Breast epithelium (tissue), 4 donors: ENCODE results near the gene ATG3. TPM values are rescaled to one million over a fixed set of nuclear protein-coding genes. Genes with fewer than 3 reads are reported as not detected.

Experiments
- DNase-seq, 2 donors: peaks; one replicate each; pipeline ENCODE4 v3.0.0-alpha.2; 2019; ENCODE audit warnings: low spot score in 2 of 2
- H3K27ac ChIP-seq, 2 donors: fragments of 200-600 bp; sonication (generic) in 1 of 2; one replicate each; pipeline ENCODE4 v1.5.1; 2016 to 2019; ENCODE audit warnings: mild to moderate bottlenecking in 1 of 2
- H3K27me3 ChIP-seq, 2 donors: fragments of 200-600 bp; sonication (generic) in 1 of 2; one replicate each; pipeline versions ENCODE4 v1.5.1 to v1.6.0; 2017 to 2019; ENCODE audit warnings: control low read depth in 1 of 2, mild to moderate bottlenecking in 1 of 2
- H3K36me3 ChIP-seq: fragments of 200-600 bp; one replicate; pipeline ENCODE4 v1.5.1; 2019
- H3K4me1 ChIP-seq, 2 donors: fragments of 200-600 bp; sonication (generic); one replicate each; pipeline ENCODE4 v1.5.1; 2016 to 2019; ENCODE audit warnings: control low read depth in 1 of 2
- H3K4me3 ChIP-seq, 3 donors: fragments of 200-600 bp; sonication (generic); 1 replicate in 2 of 3; 2 replicates in 1 of 3; pipeline ENCODE4 v1.5.1; 2016 to 2019; ENCODE audit warnings: mild to moderate bottlenecking in 3 of 3, moderate library complexity in 2 of 3
- H3K9me3 ChIP-seq, 2 donors: fragments of 200-600 bp; sonication (generic) in 1 of 2; one replicate each; pipeline ENCODE4 v1.5.1; 2016 to 2019; ENCODE audit warnings: control low read depth in 1 of 2
- POLR2A ChIP-seq: fragments of 450-650 bp; IDR thresholded peaks from one replicate; pipeline ENCODE4 v1.6.1; 2016; ENCODE audit warnings: antibody characterized with exemption, mild to moderate bottlenecking, moderate library complexity
- POLR2AphosphoS5 ChIP-seq, 3 donors: sonication (generic); formaldehyde crosslinking; IDR thresholded peaks; one replicate each; pipeline ENCODE4 v1.6.1; 2017; ENCODE audit warnings: antibody characterized with exemption in 3 of 3
- intact Hi-C: fragments of 100-400 bp; cut with DNase I; formaldehyde crosslinking; loops from one replicate; pipeline ENCODE4 v1.15.1; 2023; ENCODE audit warnings: low total_unique reads
- total RNA-seq, 3 donors: library from RNA; depleted of rRNA; stranded (reverse); fragments of >200 nt; gene quantifications; one replicate each; pipeline ENCODE4 v1.1.0, GENCODE V29; 2016
- TF ChIP-seq, protein P1 (sequence below), 3 donors: fragments of 450-650 bp; IDR thresholded peaks; one replicate each; pipeline ENCODE4 v1.5.1; 2016 to 2017; ENCODE audit warnings: antibody characterized with exemption in 3 of 3, mild to moderate bottlenecking in 3 of 3, moderate library complexity in 3 of 3

ATG3 gene
- 10 to 100 TPM; 62.6 to 97.9 (median 68.2) TPM for total RNA-seq

DNA sequence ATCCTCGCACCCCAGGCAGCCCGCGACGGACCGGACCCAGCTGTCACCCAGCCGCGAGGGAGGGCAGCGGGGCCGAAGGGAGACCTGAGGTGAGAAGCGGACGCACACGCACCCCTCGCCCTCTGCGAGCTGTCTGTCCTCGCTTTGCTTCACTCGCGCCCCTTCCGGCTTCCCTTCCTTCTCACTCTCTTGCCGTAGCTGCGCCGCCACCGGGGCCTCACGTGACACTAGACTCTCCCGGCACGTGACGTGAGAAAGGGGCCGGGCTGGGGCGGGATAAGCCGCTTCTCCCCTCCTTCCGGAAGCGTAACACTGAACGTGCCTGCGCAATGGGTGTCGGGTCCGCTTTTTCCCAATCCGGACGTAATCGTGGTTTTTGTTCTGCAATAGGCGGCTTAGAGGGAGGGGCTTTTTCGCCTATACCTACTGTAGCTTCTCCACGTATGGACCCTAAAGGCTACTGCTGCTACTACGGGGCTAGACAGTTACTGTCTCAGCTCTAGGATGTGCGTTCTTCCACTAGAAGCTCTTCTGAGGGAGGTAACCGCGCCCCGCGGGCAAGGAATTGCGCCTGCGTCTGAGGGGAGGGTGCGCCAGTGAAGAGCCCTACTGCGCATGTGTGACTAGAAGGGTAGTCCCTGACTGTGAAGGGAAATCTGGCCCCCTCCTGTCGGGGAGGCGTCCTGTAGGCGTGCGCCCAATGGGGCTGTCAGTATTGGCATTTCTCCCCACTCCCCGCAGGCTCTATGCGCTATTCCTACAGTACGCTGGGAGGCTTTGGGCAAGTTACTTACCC is at the start of gene ATG3, which contains the start of gene SLC35A5:
Gene ATG3 (minus strand): TSS at position 229 of the 796 bp plus-strand sequence. CDS start 434 bp downstream, outside the sequence.
Gene SLC35A5 (plus strand): TSS at position 312 of the 796 bp plus-strand sequence. CDS start 1,359 bp downstream, outside the sequence.
- H3K9me3 ChIP-seq, result no peaks in the 10 kb centered on the region
- peak; percentile 98 to 99 for DNase-seq
- no peaks in the 10 kb centered on the region for H3K36me3 ChIP-seq
- peaks cover 0 to 14% of the 10 kb centered on the region in 2 donors for H3K4me1 ChIP-seq
- intact Hi-C loops, result no loop called here
- TF ChIP-seq POLR2AphosphoS5 (IDR thresholded peaks at IDR 0.05) (peak; percentile 91 to 95 (median 95)), POLR2A (peak; percentile 41)
- TF ChIP-seq, protein P1, sequence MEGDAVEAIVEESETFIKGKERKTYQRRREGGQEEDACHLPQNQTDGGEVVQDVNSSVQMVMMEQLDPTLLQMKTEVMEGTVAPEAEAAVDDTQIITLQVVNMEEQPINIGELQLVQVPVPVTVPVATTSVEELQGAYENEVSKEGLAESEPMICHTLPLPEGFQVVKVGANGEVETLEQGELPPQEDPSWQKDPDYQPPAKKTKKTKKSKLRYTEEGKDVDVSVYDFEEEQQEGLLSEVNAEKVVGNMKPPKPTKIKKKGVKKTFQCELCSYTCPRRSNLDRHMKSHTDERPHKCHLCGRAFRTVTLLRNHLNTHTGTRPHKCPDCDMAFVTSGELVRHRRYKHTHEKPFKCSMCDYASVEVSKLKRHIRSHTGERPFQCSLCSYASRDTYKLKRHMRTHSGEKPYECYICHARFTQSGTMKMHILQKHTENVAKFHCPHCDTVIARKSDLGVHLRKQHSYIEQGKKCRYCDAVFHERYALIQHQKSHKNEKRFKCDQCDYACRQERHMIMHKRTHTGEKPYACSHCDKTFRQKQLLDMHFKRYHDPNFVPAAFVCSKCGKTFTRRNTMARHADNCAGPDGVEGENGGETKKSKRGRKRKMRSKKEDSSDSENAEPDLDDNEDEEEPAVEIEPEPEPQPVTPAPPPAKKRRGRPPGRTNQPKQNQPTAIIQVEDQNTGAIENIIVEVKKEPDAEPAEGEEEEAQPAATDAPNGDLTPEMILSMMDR (IDR thresholded peaks at IDR 0.05), result peak in 1 of 3 donors; percentile 14
- H3K4me3 ChIP-seq, result peak within 1 kb of the TSS; percentile 83 to 94 (median 94)
- peak within 1 kb of the TSS; percentile 94 to 98 for H3K27ac ChIP-seq
- no peaks in the 10 kb centered on the region for H3K27me3 ChIP-seq

DNA sequence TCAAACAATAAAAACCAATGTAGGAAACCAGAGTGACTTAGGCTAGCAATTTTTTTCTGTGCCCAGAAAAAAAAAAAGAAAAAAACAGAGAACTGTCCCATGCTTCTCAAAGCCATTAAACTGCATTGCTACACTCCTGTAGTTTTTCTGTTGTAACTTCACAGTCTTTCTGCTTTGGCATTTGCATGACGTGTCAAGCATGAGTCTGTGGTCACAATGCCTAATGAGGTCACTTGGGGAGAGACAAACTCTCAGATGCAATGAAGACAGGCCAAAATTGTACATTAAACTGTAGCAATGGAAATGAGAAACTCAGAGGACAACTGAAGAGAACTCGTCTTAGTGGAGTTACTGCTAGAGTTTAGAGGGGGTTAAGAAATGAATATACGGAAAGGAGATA is 48.4 kb upstream of the ATG3 start:
- intact Hi-C loops, result no loop called here
- TF ChIP-seq, protein P1 (IDR thresholded peaks at IDR 0.05), result no peak
- TF ChIP-seq POLR2A (no peak), POLR2AphosphoS5 (IDR thresholded peaks at IDR 0.05) (no peak)
- H3K4me1 ChIP-seq, result no peaks in the 10 kb centered on the region

DNA sequence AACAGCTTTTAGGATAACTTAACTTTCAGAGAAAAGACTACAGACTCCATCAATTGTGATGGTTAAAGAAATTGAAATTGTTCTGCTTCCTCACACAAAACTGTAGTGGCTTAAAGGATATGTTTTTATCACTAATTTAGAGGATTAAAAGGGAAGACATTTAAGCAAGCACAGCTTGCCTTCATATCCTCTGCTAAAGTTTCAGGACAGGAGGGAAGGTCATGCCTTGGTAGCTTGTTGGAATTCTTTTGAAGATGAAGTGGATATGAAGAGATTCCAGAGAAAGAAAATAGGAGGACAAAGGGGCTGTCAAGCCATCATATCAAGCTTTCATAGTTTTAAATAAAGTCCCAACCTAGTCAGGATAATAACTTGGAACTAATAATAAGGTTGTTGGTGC is 46.1 kb upstream of the ATG3 start:
- Histone ChIP-seq H3K36me3 (no peaks in the 10 kb centered on the region), H3K4me1 (no peaks in the 10 kb centered on the region), H3K27me3 (no peaks in the 10 kb centered on the region), H3K4me3 (no peak overlapping the region), H3K27ac (no peak overlapping the region), H3K9me3 (no peaks in the 10 kb centered on the region)
- TF ChIP-seq POLR2A, result no peak
- TF ChIP-seq POLR2AphosphoS5 (IDR thresholded peaks at IDR 0.05), result no peak
- TF ChIP-seq, protein P1 (IDR thresholded peaks at IDR 0.05), result no peak
- DNase-seq, result no peak
- intact Hi-C loops, result no loop called here

More for the DNA sequence above, 48.4 kb upstream of the ATG3 start:
- Histone ChIP-seq H3K36me3 (no peaks in the 10 kb centered on the region), H3K9me3 (no peaks in the 10 kb centered on the region), H3K4me3 (no peak overlapping the region), H3K27me3 (no peaks in the 10 kb centered on the region), H3K27ac (no peak overlapping the region)
- DNase-seq, result no peak

DNA sequence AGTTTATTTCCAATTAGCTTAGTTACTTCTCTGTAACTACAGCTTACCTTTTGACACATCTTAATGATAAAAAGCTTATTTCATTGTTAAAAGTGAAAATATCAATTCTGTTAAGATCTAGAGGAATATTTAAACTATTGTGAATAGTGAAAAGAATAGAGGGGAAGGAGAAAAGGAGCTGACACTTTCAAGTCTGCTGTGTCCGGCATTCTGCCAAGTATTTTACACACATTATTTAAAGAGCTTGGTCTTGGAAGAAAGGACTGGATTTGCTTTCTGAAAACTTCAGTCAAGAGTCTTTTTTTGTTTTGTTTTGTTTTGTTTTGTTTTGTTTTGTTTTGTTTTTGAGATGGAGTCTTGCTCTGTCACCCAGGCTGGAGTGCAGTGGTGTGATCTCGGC is 44.3 kb upstream of the ATG3 start:
- no peaks in the 10 kb centered on the region for H3K9me3 ChIP-seq
- H3K4me1 ChIP-seq, result no peaks in the 10 kb centered on the region
- no peak for DNase-seq
- no peak overlapping the region for H3K27ac ChIP-seq
- H3K36me3 ChIP-seq, result no peaks in the 10 kb centered on the region
- TF ChIP-seq, protein P1 (IDR thresholded peaks at IDR 0.05), result no peak
- TF ChIP-seq POLR2A, result no peak
- H3K27me3 ChIP-seq, result no peaks in the 10 kb centered on the region
- H3K4me3 ChIP-seq, result no peak overlapping the region
- intact Hi-C loops, result no loop called here

GRCh38 chr3:112605285-112605684 is 43.5 kb upstream of the ATG3 start:
- no peaks in the 10 kb centered on the region for H3K27me3 ChIP-seq
- no peaks in the 10 kb centered on the region for H3K4me1 ChIP-seq
- H3K9me3 ChIP-seq, result no peaks in the 10 kb centered on the region
- H3K27ac ChIP-seq, result peak overlapping the region in 1 of 2 donors; percentile 23
- no peak for DNase-seq
- no peaks in the 10 kb centered on the region for H3K36me3 ChIP-seq
- no peak overlapping the region for H3K4me3 ChIP-seq
- no peak for TF ChIP-seq POLR2AphosphoS5 (IDR thresholded peaks at IDR 0.05)
- TF ChIP-seq, protein P1 (IDR thresholded peaks at IDR 0.05), result no peak
- no peak for TF ChIP-seq POLR2A
- intact Hi-C loops, result no loop called here
